GM18526 (cell line): ENCODE results near the gene MAZ.

Experiments
- POLR2A ChIP-seq: IDR thresholded peaks from 3 replicates; pipeline ENCODE4 v1.6.1; 2011; ENCODE audit not compliant: insufficient read length; ENCODE audit errors: extremely low read depth

Gene MAZ

GRCh38 chr16:29815793-29816693, 9.7 kb downstream of the MAZ start, which contains the start of gene PAGR1:
PAGR1 (plus strand) TSS chr16:29816152; CDS start chr16:29816526, 374 bp downstream.
- peak; percentile 91 for TF ChIP-seq POLR2A

GRCh38 chr16:29816694-29817441, 10.5 kb downstream of the MAZ start:
- no peak for TF ChIP-seq POLR2A

DNA sequence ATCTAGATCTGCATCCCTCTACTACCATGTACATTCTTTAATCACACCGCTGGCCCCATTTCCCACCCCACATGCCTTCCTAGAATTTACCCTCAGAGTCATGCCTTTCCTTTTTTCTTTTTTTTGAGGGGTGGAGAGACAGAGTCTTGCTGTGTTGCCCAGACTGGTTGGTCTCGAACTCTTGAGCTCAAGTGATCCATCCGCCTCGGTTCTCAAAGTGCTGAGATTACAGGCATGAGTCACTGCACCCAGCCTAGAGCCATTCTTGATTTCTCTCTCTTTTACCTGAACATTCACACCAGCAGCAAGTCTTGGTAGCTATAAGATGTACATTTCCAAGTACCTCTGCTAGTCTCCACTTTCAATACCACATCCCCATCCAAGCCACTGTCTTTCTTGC, 11.8 kb downstream of the MAZ start:
- TF ChIP-seq POLR2A = no peak

DNA sequence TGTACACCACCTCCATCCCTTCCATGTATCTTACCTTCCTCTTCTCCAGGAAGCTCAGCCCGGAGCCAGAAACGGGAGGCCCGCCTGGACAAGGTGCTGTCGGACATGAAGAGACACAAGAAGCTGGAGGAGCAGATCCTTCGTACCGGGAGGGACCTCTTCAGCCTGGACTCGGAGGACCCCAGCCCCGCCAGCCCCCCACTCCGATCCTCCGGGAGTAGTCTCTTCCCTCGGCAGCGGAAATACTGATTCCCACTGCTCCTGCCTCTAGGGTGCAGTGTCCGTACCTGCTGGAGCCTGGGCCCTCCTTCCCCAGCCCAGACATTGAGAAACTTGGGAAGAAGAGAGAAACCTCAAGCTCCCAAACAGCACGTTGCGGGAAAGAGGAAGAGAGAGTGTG, 13.2 kb downstream of the MAZ start:
- no peak for TF ChIP-seq POLR2A

GRCh38 chr16:29820271-29820701, 14.0 kb downstream of the MAZ start, which contains the start of gene MVP:
MVP (plus strand) TSS chr16:29820462; CDS start chr16:29830550, 10,088 bp downstream.
- TF ChIP-seq POLR2A = peak; percentile 62

GRCh38 chr16:29820730-29821642, 14.7 kb downstream of the MAZ start:
- TF ChIP-seq POLR2A = peak; percentile 67

DNA sequence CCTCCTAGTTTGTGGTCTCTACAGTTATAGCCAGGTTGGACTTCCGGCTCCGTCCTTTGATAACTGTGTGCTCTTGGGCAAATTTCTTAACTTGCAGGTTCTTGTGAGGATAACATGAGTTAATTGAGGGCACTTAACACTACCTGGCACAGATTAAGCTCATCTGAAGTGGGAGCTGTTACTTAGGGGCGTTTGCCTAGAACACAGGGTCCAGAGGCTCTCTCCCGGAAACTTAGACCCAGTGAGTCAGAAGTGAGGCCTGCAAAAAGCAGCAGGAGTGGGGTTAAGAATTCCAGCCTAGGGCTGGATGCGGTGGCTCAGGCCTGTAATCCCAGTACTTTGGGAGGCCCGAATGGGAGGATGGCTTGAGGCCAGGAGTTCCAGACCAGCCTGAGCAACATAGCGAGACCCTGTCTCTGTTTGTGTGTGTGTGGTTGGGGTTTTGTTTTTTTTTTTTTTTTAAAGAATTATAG, 15.3 kb downstream of the MAZ start:
- no peak for TF ChIP-seq POLR2A

DNA sequence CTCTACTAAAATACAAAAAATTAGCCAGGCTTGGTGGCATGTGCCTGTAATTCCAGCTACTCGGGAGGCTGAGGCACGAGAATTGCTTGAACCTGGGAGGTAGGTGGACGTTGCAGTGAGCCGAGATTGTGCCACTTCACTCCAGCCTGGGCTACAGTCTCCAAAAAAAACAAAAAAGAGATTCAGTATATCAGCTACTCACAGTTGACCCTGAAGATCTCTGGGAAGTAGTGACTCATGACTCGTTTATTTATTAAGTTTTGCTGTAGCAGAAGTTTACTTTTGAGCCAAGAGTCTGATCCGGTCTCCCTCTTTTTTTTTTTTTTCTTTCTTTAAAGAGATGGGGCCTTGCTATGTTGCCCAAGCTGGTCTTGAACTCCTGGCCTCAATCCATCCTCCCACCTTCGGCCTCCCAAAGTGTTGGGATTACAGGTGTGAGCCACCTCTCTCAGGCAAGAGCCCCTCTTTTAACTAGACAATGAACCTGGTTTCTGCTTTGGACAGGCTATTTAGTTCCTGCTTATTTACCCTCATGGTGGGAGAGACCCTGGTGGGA, 18.3 kb downstream of the MAZ start:
- TF ChIP-seq POLR2A = no peak

GRCh38 chr16:29825145-29826044, 19.1 kb downstream of the MAZ start:
- no peak for TF ChIP-seq POLR2A

- no peak for TF ChIP-seq POLR2A
Measured at GRCh38 chr16:29826342-29826695, 20.0 kb downstream of the MAZ start.

DNA sequence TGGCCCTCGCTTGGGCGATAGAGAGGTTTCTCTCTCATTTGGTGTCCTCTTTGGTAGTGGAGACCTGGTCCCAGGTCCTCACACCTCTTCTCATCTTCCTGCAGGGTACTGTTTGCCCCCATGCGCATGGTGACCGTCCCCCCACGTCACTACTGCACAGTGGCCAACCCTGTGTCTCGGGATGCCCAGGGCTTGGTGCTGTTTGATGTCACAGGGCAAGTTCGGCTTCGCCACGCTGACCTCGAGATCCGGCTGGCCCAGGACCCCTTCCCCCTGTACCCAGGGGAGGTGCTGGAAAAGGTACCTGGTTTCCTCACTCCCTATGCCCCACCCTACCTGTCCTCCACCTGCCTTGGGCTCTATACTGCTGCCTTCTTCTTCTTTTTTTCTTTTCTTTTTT, 24.4 kb downstream of the MAZ start:
- TF ChIP-seq POLR2A = no peak

GRCh38 chr16:29831490-29831889, 25.2 kb downstream of the MAZ start:
- no peak for TF ChIP-seq POLR2A

DNA sequence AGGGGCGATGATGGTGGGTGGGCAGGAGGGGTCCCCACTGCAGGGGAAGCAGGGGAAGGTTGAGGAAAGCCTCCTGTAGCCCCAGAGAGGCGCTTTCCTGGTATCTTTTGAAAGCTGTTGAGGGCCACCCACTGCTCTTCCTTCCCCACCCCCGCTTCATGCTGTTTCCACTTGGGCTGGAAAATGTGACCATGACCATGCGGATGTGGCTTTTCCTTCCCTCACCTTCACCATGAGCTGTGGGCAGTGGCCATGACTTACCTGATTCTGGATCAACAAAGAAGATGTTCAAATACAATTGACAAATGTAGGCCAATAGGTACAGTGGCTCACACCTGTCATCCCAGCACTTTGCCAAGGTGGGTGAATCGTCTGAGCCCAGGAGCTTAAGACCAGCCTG, 27.8 kb downstream of the MAZ start:
- no peak for TF ChIP-seq POLR2A

DNA sequence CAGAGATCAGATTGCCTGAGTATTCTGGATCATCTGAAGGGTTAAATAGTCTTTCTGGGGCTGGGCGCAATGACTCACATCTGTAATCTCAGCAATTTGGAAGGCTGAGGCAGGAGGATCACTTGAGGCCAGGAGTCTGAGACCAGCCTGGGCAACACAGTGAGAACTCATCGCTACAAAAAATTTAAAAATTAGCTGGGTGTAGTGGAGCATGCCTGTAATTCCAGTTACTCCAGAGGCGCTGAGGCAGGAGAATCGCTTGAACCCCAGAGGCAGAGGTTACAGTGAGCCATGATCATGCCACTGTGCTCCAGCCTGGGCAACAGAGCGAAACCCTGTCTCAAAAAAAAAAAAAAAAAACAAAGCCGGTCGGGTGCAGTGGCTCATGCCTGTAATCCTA, 29.6 kb downstream of the MAZ start:
- no peak for TF ChIP-seq POLR2A
